GM12878 (cell line): ENCODE data around the gene CC2D1A. TPM values are rescaled to one million over a fixed set of nuclear protein-coding genes. Genes with fewer than 3 reads are reported as not detected.

ENCODE experiments used
- ATAC-seq: fragments of 200-7000 bp; cut with Tn5 transposase; 3 replicates; pipeline ENCODE4 v1.9.1; 2020; ENCODE audit warnings: mild to moderate bottlenecking, moderate library complexity
- BruUV-seq: library from RNA; stranded (reverse); fragments of 400-500 nt; replicated peaks from 2 replicates; lab custom pipeline; 2021; lab: Mats Ljungman, UMichigan
- CTCF ChIA-PET: fragments of 300-600 bp; sonication (Branson Sonifier 250); formaldehyde crosslinking; extraction: SDS; loops from one replicate; lab custom pipeline; 2021; ENCODE audit warnings: inconsistent platforms; lab: Yijun Ruan, JAX
- POLR2A ChIA-PET: fragments of 350-600 bp; formaldehyde crosslinking; extraction: SDS; loops from one replicate; lab custom pipeline; 2021; ENCODE audit warnings: inconsistent platforms; lab: Charles Lee
- RAD21 ChIA-PET: fragments of 300-600 bp; sonication (Branson Sonifier 250); formaldehyde crosslinking; loops from one replicate; lab custom pipeline; 2023; ENCODE audit warnings: antibody characterized with exemption; ENCODE audit not compliant: unreplicated experiment; lab: Charles Lee
- SMC1A ChIA-PET: fragments of 300-600 bp; sonication (Branson Sonifier 250); formaldehyde crosslinking; loops from one replicate; lab custom pipeline; 2023; ENCODE audit not compliant: unreplicated experiment, uncharacterized antibody; lab: Charles Lee
- DNase-seq: peaks from one replicate; pipeline ENCODE4 v3.0.0-alpha.2; 2011; ENCODE audit warnings: low read depth, low spot score
- FAIRE-seq: peaks from 3 replicates; lab custom pipeline; 2011; peaks lifted over from hg19 to GRCh38; lab: Jason Lieb, UNC
- H2AFZ ChIP-seq: 2 replicates; pipeline ENCODE4 v1.6.0; 2011; ENCODE audit warnings: low read depth, low read length, control low read depth; ENCODE audit not compliant: control insufficient read depth
- H3K27ac ChIP-seq: 2 replicates; pipeline ENCODE4 v1.5.1; 2011; ENCODE audit warnings: control low read depth; ENCODE audit not compliant: control insufficient read depth, insufficient read depth
- H3K27me3 ChIP-seq, 2 experiments: replicated peaks in 1 of 2; 2 replicates each; pipeline versions ENCODE4 v1.6.0 to v1.6.1; 2011; ENCODE audit warnings: low read length in 1 of 2; ENCODE audit not compliant: control insufficient read depth in 2 of 2, insufficient read depth in 2 of 2
- H3K36me3 ChIP-seq, 2 experiments: 2 replicates each; pipeline ENCODE4 v1.5.1; 2011; ENCODE audit warnings: low read length in 1 of 2; ENCODE audit not compliant: control insufficient read depth in 2 of 2, insufficient read depth in 2 of 2
- H3K4me1 ChIP-seq: 2 replicates; pipeline ENCODE4 v1.6.1; 2011; ENCODE audit warnings: mild to moderate bottlenecking, low read length, moderate library complexity, mixed read lengths; ENCODE audit not compliant: control insufficient read depth, insufficient read depth
- H3K4me2 ChIP-seq: 2 replicates; pipeline ENCODE4 v1.6.0; 2011; ENCODE audit warnings: control low read depth; ENCODE audit not compliant: control insufficient read depth, insufficient read depth
- H3K4me3 ChIP-seq: fragments of 200-600 bp; sonication (generic); 2 replicates; pipeline ENCODE4 v1.5.1; 2016
- H3K79me2 ChIP-seq: 2 replicates; pipeline ENCODE4 v1.6.0; 2011; ENCODE audit warnings: low read length; ENCODE audit not compliant: control insufficient read depth, insufficient read depth
- H3K9ac ChIP-seq: 2 replicates; pipeline ENCODE4 v1.8.0; 2011; ENCODE audit warnings: low read length, control low read depth, mixed read lengths; ENCODE audit not compliant: control insufficient read depth, insufficient read depth
- H3K9me3 ChIP-seq: replicated peaks from 3 replicates; pipeline ENCODE4 v1.5.1; 2011; ENCODE audit warnings: mild to moderate bottlenecking, low read length; ENCODE audit not compliant: control insufficient read depth, insufficient read depth
- H4K20me1 ChIP-seq: 2 replicates; pipeline ENCODE4 v1.6.0; 2011; ENCODE audit not compliant: control insufficient read depth, insufficient read depth
- CHD1 ChIP-seq: IDR thresholded peaks from 2 replicates; pipeline ENCODE4 v1.6.1; 2012; ENCODE audit warnings: low read depth, low read length, improper control_type of control experiment
- CHD4 ChIP-seq: fragments of 200-600 bp; sonication (generic); IDR thresholded peaks from 2 replicates; pipeline ENCODE4 v1.6.1; 2016; ENCODE audit warnings: mild to moderate bottlenecking
- HCFC1 ChIP-seq: fragments of 150-350 bp; IDR thresholded peaks from 2 replicates; pipeline ENCODE4 v1.6.1; 2014; ENCODE audit warnings: low read length
- IRF4 ChIP-seq: IDR thresholded peaks from 2 replicates; pipeline ENCODE4 v1.6.1; 2011; ENCODE audit warnings: low read depth, low read length
- MXI1 ChIP-seq: fragments of 150-350 bp; IDR thresholded peaks from 2 replicates; pipeline ENCODE4 v1.6.1; 2011; ENCODE audit warnings: low read depth, mild to moderate bottlenecking, inconsistent platforms, low read length, improper control_type of control experiment
- NR2C1 ChIP-seq: fragments of 450-650 bp; IDR thresholded peaks from 2 replicates; pipeline ENCODE4 v1.6.1; 2017; ENCODE audit warnings: antibody characterized with exemption, mild to moderate bottlenecking, moderate library complexity
- POLR2A ChIP-seq: IDR thresholded peaks from 2 replicates; pipeline ENCODE4 v1.6.1; 2011; ENCODE audit warnings: low read depth, mild to moderate bottlenecking, low read length
- RFX5 ChIP-seq: IDR thresholded peaks from 2 replicates; pipeline ENCODE4 v1.6.1; 2011; ENCODE audit warnings: low read depth, low read length, improper control_type of control experiment
- YBX1 ChIP-seq: fragments of 450-650 bp; IDR thresholded peaks from 2 replicates; pipeline ENCODE4 v1.6.1; 2016; ENCODE audit warnings: antibody characterized with exemption
- WGBS: methylation state at CpG from one replicate; pipeline ENCODE4 v1.1.6; 2016; ENCODE audit warnings: low lambda C conversion rate; ENCODE audit not compliant: insufficient replicate concordance, insufficient coverage; ENCODE audit errors: missing lambda C conversion rate; 5-methylcytosine and 5-hydroxymethylcytosine counted together
- in situ Hi-C: fragments of 300-500 bp; cut with MboI; formaldehyde crosslinking; loops from 9 replicates; pipeline ENCODE4 v1.14.3; 2018; ENCODE audit warnings: mixed read lengths
- intact Hi-C: fragments of 100-400 bp; cut with micrococcal nuclease; formaldehyde crosslinking; loops from one replicate; pipeline ENCODE4 v1.14.2; 2022; ENCODE audit not compliant: unreplicated experiment
- polyA plus RNA-seq, 11 experiments: library from polyadenylated mRNA; depleted of rRNA in 4 of 11; unstranded in 6 of 11; stranded (reverse) in 5 of 11; fragments of >200 nt; fragmentation: Nextera tagmentation in 4 of 11; fragmentation: Illumina TruSeq in 1 of 11; extraction: Ambion mirVana in 4 of 11; extraction: Trizol in 1 of 11; gene quantifications; 1 replicate in 1 of 11; 2 replicates in 10 of 11; pipeline versions ENCODE4 v1.2.1 to v1.2.3, GENCODE V29; 2011 to 2016; ENCODE audit warnings: inconsistent platforms in 2 of 11, missing spikeins in 2 of 11, low read depth in 1 of 11
- total RNA-seq, 4 experiments: library from RNA; depleted of rRNA in 3 of 4; stranded (reverse); fragments of >200 nt in 3 of 4; fragmentation: Illumina TruSeq in 1 of 4; extraction: Trizol in 1 of 4; gene quantifications; 2 replicates each; pipeline versions ENCODE4 v1.2.1 to v1.2.3, GENCODE V29; 2013 to 2021
- TF ChIP-seq, protein P1 (sequence below): fragments of 450-650 bp; IDR thresholded peaks from 2 replicates; pipeline ENCODE4 v1.6.1; 2017; ENCODE audit warnings: mild to moderate bottlenecking
- TF ChIP-seq, protein P2 (sequence below): fragments of 450-650 bp; IDR thresholded peaks from 2 replicates; pipeline ENCODE4 v1.6.1; 2018; ENCODE audit warnings: mild to moderate bottlenecking, low read depth, moderate library complexity; ENCODE audit not compliant: partially characterized antibody

CC2D1A gene
- total and polyA plus RNA-seq, 10 of the 15 experiments (the other 5 are each of a cell fraction or from before 2014, with no cell fraction given) = 0.13 to 36.1 (median 16.1) TPM

DNA sequence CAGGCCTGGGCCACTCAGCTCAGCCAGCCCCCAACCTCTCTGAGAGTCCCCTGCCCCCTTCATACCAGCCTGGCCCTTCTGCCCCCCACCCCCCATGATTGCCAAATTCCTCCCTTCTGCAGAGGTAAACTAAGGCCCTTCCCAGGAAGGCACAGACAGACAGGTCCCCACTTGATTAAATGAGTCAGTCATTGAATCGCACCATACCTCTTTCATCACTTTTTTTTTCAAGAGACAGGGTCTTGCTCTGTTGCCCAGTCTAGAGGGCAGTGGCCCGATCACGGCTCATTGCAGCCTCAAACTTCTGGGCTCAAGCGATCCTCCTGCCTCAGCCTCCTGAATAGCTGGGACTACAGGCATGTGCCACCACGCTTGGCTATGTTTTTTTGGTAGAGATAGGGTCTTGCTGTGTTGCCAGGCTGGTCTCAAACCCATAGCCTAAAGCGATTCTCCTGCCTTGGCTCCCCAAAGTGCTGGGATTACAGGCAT is 26.2 kb downstream of the CC2D1A start (continued):
- no peak for TF ChIP-seq NR2C1
- TF ChIP-seq HCFC1 = no peak
- TF ChIP-seq RFX5 = no peak
- no peak for TF ChIP-seq CHD4
- no peak for TF ChIP-seq YBX1
- TF ChIP-seq, protein P1, sequence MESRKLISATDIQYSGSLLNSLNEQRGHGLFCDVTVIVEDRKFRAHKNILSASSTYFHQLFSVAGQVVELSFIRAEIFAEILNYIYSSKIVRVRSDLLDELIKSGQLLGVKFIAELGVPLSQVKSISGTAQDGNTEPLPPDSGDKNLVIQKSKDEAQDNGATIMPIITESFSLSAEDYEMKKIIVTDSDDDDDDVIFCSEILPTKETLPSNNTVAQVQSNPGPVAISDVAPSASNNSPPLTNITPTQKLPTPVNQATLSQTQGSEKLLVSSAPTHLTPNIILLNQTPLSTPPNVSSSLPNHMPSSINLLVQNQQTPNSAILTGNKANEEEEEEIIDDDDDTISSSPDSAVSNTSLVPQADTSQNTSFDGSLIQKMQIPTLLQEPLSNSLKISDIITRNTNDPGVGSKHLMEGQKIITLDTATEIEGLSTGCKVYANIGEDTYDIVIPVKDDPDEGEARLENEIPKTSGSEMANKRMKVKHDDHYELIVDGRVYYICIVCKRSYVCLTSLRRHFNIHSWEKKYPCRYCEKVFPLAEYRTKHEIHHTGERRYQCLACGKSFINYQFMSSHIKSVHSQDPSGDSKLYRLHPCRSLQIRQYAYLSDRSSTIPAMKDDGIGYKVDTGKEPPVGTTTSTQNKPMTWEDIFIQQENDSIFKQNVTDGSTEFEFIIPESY = no peak
- TF ChIP-seq, protein P2, sequence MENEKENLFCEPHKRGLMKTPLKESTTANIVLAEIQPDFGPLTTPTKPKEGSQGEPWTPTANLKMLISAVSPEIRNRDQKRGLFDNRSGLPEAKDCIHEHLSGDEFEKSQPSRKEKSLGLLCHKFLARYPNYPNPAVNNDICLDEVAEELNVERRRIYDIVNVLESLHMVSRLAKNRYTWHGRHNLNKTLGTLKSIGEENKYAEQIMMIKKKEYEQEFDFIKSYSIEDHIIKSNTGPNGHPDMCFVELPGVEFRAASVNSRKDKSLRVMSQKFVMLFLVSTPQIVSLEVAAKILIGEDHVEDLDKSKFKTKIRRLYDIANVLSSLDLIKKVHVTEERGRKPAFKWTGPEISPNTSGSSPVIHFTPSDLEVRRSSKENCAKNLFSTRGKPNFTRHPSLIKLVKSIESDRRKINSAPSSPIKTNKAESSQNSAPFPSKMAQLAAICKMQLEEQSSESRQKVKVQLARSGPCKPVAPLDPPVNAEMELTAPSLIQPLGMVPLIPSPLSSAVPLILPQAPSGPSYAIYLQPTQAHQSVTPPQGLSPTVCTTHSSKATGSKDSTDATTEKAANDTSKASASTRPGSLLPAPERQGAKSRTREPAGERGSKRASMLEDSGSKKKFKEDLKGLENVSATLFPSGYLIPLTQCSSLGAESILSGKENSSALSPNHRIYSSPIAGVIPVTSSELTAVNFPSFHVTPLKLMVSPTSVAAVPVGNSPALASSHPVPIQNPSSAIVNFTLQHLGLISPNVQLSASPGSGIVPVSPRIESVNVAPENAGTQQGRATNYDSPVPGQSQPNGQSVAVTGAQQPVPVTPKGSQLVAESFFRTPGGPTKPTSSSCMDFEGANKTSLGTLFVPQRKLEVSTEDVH = no peak

DNA sequence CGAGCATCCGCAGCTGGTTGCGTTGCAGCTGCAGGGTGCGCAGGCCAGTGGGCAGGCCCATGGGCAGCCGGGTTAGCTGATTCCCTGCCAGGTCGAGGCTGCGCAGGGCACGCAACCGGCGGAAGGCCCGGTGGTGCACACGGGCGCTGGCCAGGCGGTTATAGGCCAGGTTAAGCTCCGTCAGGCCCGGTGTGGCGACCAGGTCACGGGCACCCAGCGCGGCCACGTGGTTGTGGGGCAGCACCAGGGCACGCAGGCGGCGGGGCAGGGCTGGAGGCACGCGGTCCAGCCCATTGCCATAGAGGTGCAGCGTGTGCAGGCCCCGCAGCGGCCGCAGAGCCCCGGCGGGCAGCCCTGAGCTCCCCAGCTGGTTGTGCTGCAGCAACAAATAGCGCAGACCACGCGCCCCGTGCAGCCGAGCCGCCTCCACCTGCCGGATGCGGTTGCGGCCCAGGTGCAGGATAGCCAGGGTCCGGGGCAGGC is 27.0 kb downstream of the CC2D1A start:
- Histone ChIP-seq H3K79me2 (no peaks in the 10 kb centered on the region), H3K4me2 (no peak overlapping the region), H3K9me3 (no peaks in the 10 kb centered on the region), H3K4me1 (no peaks in the 10 kb centered on the region), H2AFZ (no peak overlapping the region), H4K20me1 (no peaks in the 10 kb centered on the region), H3K27me3 (no peaks in the 10 kb centered on the region; a peak in 1 of 4 replicates), H3K27ac (no peak overlapping the region)
- RAD21 ChIA-PET = interaction anchor here (1.4 kb wide), 1 partner anchor 71 kb away, joined by 3 read pairs; no protein-coding TSS in a partner anchor
- ATAC-seq = no peak
- SMC1A ChIA-PET = interaction anchor here (1.3 to 1.5 kb wide), 2 partner anchors 30 to 114 kb away, joined by 3 read pairs; no protein-coding TSS in a partner anchor
- no peak for DNase-seq
- 91% methylated on average over 42 of the region's 42 CpGs for WGBS
- no peak for TF ChIP-seq IRF4
- TF ChIP-seq MXI1 = no peak
- no peak for TF ChIP-seq CHD1
- TF ChIP-seq POLR2A = 0 out of 2 replicates have a peak, but pooled peaks have one; percentile 38
- TF ChIP-seq, all 136 proteins: peak for 1
- in situ Hi-C loops = no loop called here
- Histone ChIP-seq H3K36me3 (no peaks in the 10 kb centered on the region; a peak in 1 of 4 replicates), H3K4me3 (no peak overlapping the region), H3K9ac (no peak overlapping the region)
- CTCF ChIA-PET = interaction anchor here (1.2 kb wide), 1 partner anchor 12 kb away, joined by 3 read pairs; no protein-coding TSS in a partner anchor
- POLR2A ChIA-PET = interaction anchor here (0.5 to 0.6 kb wide), 2 partner anchors 90 to 752 kb away, joined by 3 to 4 read pairs; no protein-coding TSS in a partner anchor
- no peak for FAIRE-seq
- BruUV-seq = no TSS peak
- intact Hi-C loops = no loop called here
